Panc1 (cell line): Measurements from ENCODE around the gene PLA2G4C.

ENCODE experiments used
- POLR2AphosphoS5 ChIP-seq: IDR thresholded peaks from 2 replicates; pipeline ENCODE4 v1.6.1; 2012; ENCODE audit warnings: mild to moderate bottlenecking, low read depth, low read length, moderate library complexity
- REST ChIP-seq, 2 experiments: IDR thresholded peaks; 2 replicates each; pipeline ENCODE4 v1.6.1; 2011 to 2012; ENCODE audit warnings: low read depth in 2 of 2, control low read depth in 1 of 2, low read length in 1 of 2, mild to moderate bottlenecking in 1 of 2, moderate library complexity in 1 of 2; ENCODE audit not compliant: insufficient read depth in 1 of 2
- TF ChIP-seq, protein P1 (sequence below): fragments of 450-650 bp; IDR thresholded peaks from 2 replicates; pipeline ENCODE4 v1.5.1; 2017; ENCODE audit warnings: mild to moderate bottlenecking

GRCh38 chr19:48004236-48004635 lies 106.4 kb downstream of the PLA2G4C start:
- TF ChIP-seq, protein P1, sequence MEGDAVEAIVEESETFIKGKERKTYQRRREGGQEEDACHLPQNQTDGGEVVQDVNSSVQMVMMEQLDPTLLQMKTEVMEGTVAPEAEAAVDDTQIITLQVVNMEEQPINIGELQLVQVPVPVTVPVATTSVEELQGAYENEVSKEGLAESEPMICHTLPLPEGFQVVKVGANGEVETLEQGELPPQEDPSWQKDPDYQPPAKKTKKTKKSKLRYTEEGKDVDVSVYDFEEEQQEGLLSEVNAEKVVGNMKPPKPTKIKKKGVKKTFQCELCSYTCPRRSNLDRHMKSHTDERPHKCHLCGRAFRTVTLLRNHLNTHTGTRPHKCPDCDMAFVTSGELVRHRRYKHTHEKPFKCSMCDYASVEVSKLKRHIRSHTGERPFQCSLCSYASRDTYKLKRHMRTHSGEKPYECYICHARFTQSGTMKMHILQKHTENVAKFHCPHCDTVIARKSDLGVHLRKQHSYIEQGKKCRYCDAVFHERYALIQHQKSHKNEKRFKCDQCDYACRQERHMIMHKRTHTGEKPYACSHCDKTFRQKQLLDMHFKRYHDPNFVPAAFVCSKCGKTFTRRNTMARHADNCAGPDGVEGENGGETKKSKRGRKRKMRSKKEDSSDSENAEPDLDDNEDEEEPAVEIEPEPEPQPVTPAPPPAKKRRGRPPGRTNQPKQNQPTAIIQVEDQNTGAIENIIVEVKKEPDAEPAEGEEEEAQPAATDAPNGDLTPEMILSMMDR: no peak
- TF ChIP-seq POLR2AphosphoS5: no peak
- no peak for TF ChIP-seq REST (IDR thresholded peaks at IDR 0.05; ENCODE audit: insufficient read depth in 1 of 2, low read depth in 2 of 2, low read length in 1 of 2)
